H1 (cell line): ENCODE data around the gene DNAJC10.

Source experiments
- ATF2 ChIP-seq: IDR thresholded peaks from 2 replicates; pipeline ENCODE4 v1.6.1; 2012; ENCODE audit warnings: low read length, inconsistent platforms
- ATF3 ChIP-seq: IDR thresholded peaks from 2 replicates; pipeline ENCODE4 v1.6.1; 2011; ENCODE audit warnings: low read depth, mild to moderate bottlenecking, low read length; ENCODE audit not compliant: insufficient read depth
- EZH2 ChIP-seq: fragments of 200-600 bp; sonication (generic); IDR thresholded peaks from 2 replicates; pipeline ENCODE4 v1.7.1; 2012; ENCODE audit warnings: low read depth, mild to moderate bottlenecking, moderate library complexity, low read length, inconsistent platforms; ENCODE audit not compliant: severe bottlenecking
- POLR2A ChIP-seq, 2 experiments: IDR thresholded peaks; 1 replicate in 1 of 2; 2 replicates in 1 of 2; pipeline ENCODE4 v1.6.1; 2011; ENCODE audit warnings: low read depth in 2 of 2, low read length in 2 of 2, mild to moderate bottlenecking in 2 of 2; ENCODE audit errors: control extremely low read depth in 1 of 2
- SP1 ChIP-seq: IDR thresholded peaks from 2 replicates; pipeline ENCODE4 v1.6.1; 2011; ENCODE audit warnings: low read depth, low read length
- SRF ChIP-seq: IDR thresholded peaks from 2 replicates; pipeline ENCODE4 v1.6.1; 2011; ENCODE audit warnings: mild to moderate bottlenecking, low read depth, low read length, moderate library complexity
- TAF1 ChIP-seq: IDR thresholded peaks from 2 replicates; pipeline ENCODE4 v1.6.1; 2011; ENCODE audit warnings: mild to moderate bottlenecking, low read depth, low read length
- TCF12 ChIP-seq: IDR thresholded peaks from 2 replicates; pipeline ENCODE4 v1.6.1; 2011; ENCODE audit warnings: low read depth, mild to moderate bottlenecking, low read length
- USF2 ChIP-seq: IDR thresholded peaks from 2 replicates; pipeline ENCODE4 v1.6.1; 2011; ENCODE audit warnings: low read length, improper control_type of control experiment

- TF ChIP-seq SP1 (no peak), SRF (no peak), POLR2A (IDR thresholded peaks at IDR 0.05; ENCODE audit: control extremely low read depth in 1 of 2, low read depth in 2 of 2, low read length in 2 of 2) (no peak), EZH2 (no peak), USF2 (no peak), ATF3 (no peak), ATF2 (no peak), TCF12 (no peak), TAF1 (no peak)
These were observed 102.4 kb downstream of the DNAJC10 start for GRCh38 chr2:182818501-182818900.
